OCI-LY1 (cell line): ENCODE results near the gene CLRN3.
A peak's percentile ranks its signal among the peaks of the same experiment; 100 is the strongest.

Experiments
- H2AFZ ChIP-seq: fragments of 200-600 bp; sonication (generic), shearing (Covaris generic); 2 replicates; pipeline ENCODE4 v1.6.0; 2014; ENCODE audit warnings: antibody characterized with exemption, mild to moderate bottlenecking, low read length
- H3F3A ChIP-seq: fragments of 200-600 bp; sonication (generic), shearing (Covaris generic); 2 replicates; pipeline ENCODE4 v1.6.0; 2014; ENCODE audit warnings: mild to moderate bottlenecking, antibody characterized with exemption, low read length, moderate library complexity; ENCODE audit not compliant: insufficient read depth
- H3K27ac ChIP-seq: fragments of 200-600 bp; sonication (generic); 2 replicates; pipeline ENCODE4 v1.5.1; 2014; ENCODE audit warnings: low read length, mixed run types, mild to moderate bottlenecking, low read depth; ENCODE audit not compliant: poor library complexity, severe bottlenecking
- H3K27me3 ChIP-seq: fragments of 200-600 bp; sonication (generic); 2 replicates; pipeline ENCODE4 v1.6.0; 2014; ENCODE audit warnings: antibody characterized with exemption, mild to moderate bottlenecking, low read length, moderate library complexity; ENCODE audit not compliant: insufficient read depth
- H3K36me3 ChIP-seq: fragments of 200-600 bp; sonication (generic); 2 replicates; pipeline ENCODE4 v1.6.1; 2014; ENCODE audit warnings: mild to moderate bottlenecking, antibody characterized with exemption, low read length, moderate library complexity, mixed read lengths; ENCODE audit not compliant: insufficient read depth
- H3K4me1 ChIP-seq: fragments of 200-600 bp; sonication (generic); 2 replicates; pipeline ENCODE4 v1.5.1; 2014; ENCODE audit warnings: mild to moderate bottlenecking, low read length, moderate library complexity; ENCODE audit not compliant: insufficient read depth, severe bottlenecking
- H3K4me2 ChIP-seq: fragments of 200-600 bp; sonication (generic), shearing (Covaris generic); 2 replicates; pipeline ENCODE4 v1.6.1; 2014; ENCODE audit warnings: low read length
- H3K4me3 ChIP-seq: fragments of 200-600 bp; sonication (generic); 2 replicates; pipeline ENCODE4 v1.5.1; 2014; ENCODE audit warnings: low read length, low read depth, mild to moderate bottlenecking, mixed read lengths; ENCODE audit not compliant: poor library complexity, severe bottlenecking
- H3K79me2 ChIP-seq: fragments of 200-600 bp; shearing (Covaris generic); 2 replicates; pipeline ENCODE4 v1.6.1; 2016; ENCODE audit warnings: mixed run types, low read length, mixed read lengths; ENCODE audit not compliant: insufficient read depth
- H3K9ac ChIP-seq: fragments of 200-600 bp; sonication (generic), shearing (Covaris generic); 2 replicates; pipeline ENCODE4 v1.6.1; 2014; ENCODE audit warnings: mild to moderate bottlenecking, low read length, mixed read lengths
- H3K9me2 ChIP-seq: fragments of 200-600 bp; sonication (generic), shearing (Covaris generic); 2 replicates; pipeline ENCODE4 v1.6.1; 2014; ENCODE audit warnings: low read depth, mild to moderate bottlenecking, low read length, mixed read lengths
- H3K9me3 ChIP-seq: fragments of 200-600 bp; shearing (Covaris generic); 2 replicates; pipeline ENCODE4 v1.6.1; 2014; ENCODE audit warnings: low read length, mixed read lengths
- H4K20me1 ChIP-seq: fragments of 200-600 bp; sonication (generic), shearing (Covaris generic); 2 replicates; pipeline ENCODE4 v1.6.0; 2016; ENCODE audit warnings: mild to moderate bottlenecking, low read length; ENCODE audit not compliant: insufficient read depth
- EZH2 ChIP-seq: fragments of 200-600 bp; sonication (generic), shearing (Covaris generic); IDR thresholded peaks from 2 replicates; pipeline ENCODE4 v1.8.0; 2017; ENCODE audit warnings: borderline replicate concordance, mixed run types, mild to moderate bottlenecking, antibody characterized with exemption, low read length, moderate library complexity, mixed read lengths
- TF ChIP-seq, protein P1 (sequence below): fragments of 200-600 bp; sonication (generic), shearing (Covaris generic); IDR thresholded peaks from 2 replicates; pipeline ENCODE4 v1.5.1; 2017; ENCODE audit warnings: mild to moderate bottlenecking, antibody characterized with exemption, low read length, moderate library complexity, mixed read lengths

The CLRN3 gene

DNA sequence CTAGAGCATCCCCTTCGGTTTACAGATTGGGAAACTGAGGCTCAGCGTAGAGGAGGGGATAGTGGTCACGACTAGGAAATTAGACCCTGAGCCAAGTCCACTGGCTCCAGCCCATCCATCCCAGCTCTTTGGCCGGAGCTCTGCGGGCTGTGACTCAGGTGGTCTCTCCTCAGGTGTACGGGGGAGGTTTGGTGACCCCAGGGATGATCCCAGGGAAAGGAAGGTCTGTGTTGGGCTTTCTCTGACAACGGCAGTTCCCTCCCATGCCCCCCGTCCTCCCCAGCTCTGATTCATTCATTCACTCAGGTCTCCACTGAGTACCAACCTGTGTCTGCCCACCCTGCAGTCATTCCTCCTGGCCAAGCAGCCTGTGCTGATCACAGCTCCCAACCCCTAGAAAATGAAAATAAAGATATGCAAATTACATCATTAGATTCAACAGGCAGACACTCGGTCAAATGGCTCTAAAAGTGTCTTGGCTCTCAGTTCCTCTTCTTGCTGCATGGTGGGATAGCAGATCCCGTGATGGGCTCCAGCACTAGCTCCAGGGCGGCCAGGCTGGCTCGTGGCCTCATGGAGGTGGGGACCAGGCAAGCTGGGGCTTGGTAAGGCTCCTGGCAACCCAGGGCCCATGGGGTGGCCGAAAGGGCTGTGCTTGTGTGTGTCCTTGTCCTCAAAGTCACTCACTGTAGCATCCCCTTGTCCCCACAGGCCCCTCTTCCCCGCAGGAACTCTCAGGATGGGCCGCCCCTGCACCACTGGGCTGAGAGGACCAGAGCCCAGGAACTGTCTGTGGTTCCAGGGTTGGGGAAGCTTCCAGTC is 37.8 kb downstream of the CLRN3 start:
- Histone ChIP-seq H3K4me1 (peaks cover 10% of the 10 kb centered on the region), H3K36me3 (no peaks in the 10 kb centered on the region), H3F3A (no peaks in the 10 kb centered on the region), H3K4me3 (no peak overlapping the region), H3K27me3 (no peaks in the 10 kb centered on the region), H3K9me2 (no peaks in the 10 kb centered on the region), H4K20me1 (no peaks in the 10 kb centered on the region), H3K27ac (no peak overlapping the region), H2AFZ (no peak overlapping the region), H3K79me2 (no peaks in the 10 kb centered on the region), H3K9ac (no peak overlapping the region), H3K9me3 (no peaks in the 10 kb centered on the region), H3K4me2 (no peak overlapping the region)
- TF ChIP-seq EZH2: no peak
- TF ChIP-seq, protein P1, sequence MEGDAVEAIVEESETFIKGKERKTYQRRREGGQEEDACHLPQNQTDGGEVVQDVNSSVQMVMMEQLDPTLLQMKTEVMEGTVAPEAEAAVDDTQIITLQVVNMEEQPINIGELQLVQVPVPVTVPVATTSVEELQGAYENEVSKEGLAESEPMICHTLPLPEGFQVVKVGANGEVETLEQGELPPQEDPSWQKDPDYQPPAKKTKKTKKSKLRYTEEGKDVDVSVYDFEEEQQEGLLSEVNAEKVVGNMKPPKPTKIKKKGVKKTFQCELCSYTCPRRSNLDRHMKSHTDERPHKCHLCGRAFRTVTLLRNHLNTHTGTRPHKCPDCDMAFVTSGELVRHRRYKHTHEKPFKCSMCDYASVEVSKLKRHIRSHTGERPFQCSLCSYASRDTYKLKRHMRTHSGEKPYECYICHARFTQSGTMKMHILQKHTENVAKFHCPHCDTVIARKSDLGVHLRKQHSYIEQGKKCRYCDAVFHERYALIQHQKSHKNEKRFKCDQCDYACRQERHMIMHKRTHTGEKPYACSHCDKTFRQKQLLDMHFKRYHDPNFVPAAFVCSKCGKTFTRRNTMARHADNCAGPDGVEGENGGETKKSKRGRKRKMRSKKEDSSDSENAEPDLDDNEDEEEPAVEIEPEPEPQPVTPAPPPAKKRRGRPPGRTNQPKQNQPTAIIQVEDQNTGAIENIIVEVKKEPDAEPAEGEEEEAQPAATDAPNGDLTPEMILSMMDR: no peak

DNA sequence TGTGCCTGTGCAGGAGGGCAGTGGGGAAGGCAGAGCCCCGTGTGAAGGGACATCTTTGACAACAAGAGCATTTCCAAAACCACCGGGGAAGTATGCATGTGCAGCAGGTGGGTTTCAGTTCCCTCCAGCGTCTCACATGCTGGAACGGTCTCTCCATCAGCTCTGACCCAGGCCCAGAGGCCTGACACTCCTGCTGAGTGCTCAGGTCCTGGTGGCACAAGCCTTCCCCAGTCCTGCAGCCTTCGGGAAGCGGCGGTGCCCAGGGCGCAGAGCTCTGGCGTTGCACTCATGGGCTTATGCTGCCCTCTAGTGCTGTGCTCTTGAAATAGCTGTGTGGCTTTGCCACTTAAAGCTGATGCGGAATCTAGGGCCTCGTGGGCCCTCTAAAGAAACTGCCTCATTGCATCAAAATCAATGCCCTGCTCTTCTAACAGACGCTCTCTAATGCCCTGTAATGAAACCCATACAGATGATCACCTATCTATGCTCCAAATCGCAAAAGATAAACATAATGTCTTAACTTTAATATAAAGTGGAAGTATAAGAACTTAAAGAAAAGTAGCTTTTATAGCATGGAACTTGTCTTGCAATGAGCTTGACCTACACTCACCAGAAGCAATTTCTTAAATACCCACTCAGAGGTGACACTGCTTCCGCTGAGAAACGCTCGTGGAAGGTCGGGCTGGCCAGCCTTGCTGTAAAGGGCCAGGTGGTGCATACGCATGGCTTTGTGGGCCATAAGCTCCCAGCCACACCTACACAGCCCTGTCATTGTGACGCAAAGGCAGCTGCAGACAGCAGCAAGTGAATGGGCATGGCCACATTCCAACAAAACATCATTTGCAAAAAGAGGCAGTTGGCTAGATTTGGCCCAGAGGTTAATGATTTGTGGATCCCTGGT is 38.6 kb downstream of the CLRN3 start:
- H3K4me1 ChIP-seq: peaks cover 10% of the 10 kb centered on the region
- no peaks in the 10 kb centered on the region for H3K36me3 ChIP-seq
- H4K20me1 ChIP-seq: no peaks in the 10 kb centered on the region
- H3K9me3 ChIP-seq: no peaks in the 10 kb centered on the region
- H3K9ac ChIP-seq: no peak overlapping the region
- TF ChIP-seq, protein P1: peak; percentile 81
- no peak for TF ChIP-seq EZH2
- no peak overlapping the region for H3K4me2 ChIP-seq
- no peak overlapping the region for H2AFZ ChIP-seq
- H3F3A ChIP-seq: no peaks in the 10 kb centered on the region
- H3K4me3 ChIP-seq: no peak overlapping the region
- H3K9me2 ChIP-seq: no peaks in the 10 kb centered on the region
- H3K27me3 ChIP-seq: no peaks in the 10 kb centered on the region
- no peaks in the 10 kb centered on the region for H3K79me2 ChIP-seq
- no peak overlapping the region for H3K27ac ChIP-seq

DNA sequence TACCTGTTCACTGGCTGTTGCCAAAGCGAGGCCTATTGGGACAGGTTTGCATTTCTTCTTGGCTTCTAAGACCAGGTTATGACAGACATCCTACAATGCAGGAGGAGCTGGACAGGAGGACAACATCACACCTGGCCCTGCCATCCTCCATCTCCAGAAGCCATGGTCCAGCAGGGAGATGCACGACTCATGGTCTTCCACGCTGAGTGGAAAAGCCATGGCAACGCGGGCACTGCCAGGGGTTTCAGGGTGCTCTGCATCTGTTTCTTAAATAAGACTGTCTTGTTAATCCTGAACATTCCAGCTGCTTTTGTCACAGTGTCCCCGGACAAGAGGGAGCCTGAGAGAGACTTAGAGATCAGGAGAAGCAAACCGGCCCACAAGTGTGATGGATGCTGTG is 40.3 kb downstream of the CLRN3 start:
- TF ChIP-seq, protein P1: no peak
- TF ChIP-seq EZH2: no peak
- H3K4me3 ChIP-seq: no peak overlapping the region
- H3K4me2 ChIP-seq: no peak overlapping the region
- H3K27ac ChIP-seq: no peak overlapping the region
- H3F3A ChIP-seq: no peaks in the 10 kb centered on the region
- no peaks in the 10 kb centered on the region for H3K79me2 ChIP-seq
- H3K4me1 ChIP-seq: peaks cover 10% of the 10 kb centered on the region
- no peaks in the 10 kb centered on the region for H3K9me3 ChIP-seq
- H3K27me3 ChIP-seq: no peaks in the 10 kb centered on the region
- no peaks in the 10 kb centered on the region for H3K9me2 ChIP-seq
- no peak overlapping the region for H3K9ac ChIP-seq
- no peaks in the 10 kb centered on the region for H4K20me1 ChIP-seq
- no peaks in the 10 kb centered on the region for H3K36me3 ChIP-seq
- no peak overlapping the region for H2AFZ ChIP-seq
